Esophagus squamous epithelium (tissue), 5 donors: ENCODE data around the gene ZNF689. TPM values are rescaled to one million over a fixed set of nuclear protein-coding genes. Genes with fewer than 3 reads are reported as not detected.

Source experiments
- DNase-seq: peaks from one replicate; lab custom pipeline; 2025; lab: John Stamatoyannopoulos, UW
- H3K27ac ChIP-seq, 4 donors: fragments of 200-600 bp; sonication (generic); one replicate each; pipeline ENCODE4 v1.5.1; 2016 to 2019; ENCODE audit warnings: mild to moderate bottlenecking in 1 of 4
- H3K27me3 ChIP-seq, 4 donors: fragments of 200-600 bp; sonication (generic); 1 replicate in 3 of 4; 2 replicates in 1 of 4; pipeline versions ENCODE4 v1.5.1 to v1.6.0; 2017 to 2021; ENCODE audit warnings: antibody characterized with exemption in 1 of 4
- H3K36me3 ChIP-seq, 3 donors: fragments of 200-600 bp; sonication (generic); one replicate each; pipeline ENCODE4 v1.5.1; 2016 to 2019
- H3K4me1 ChIP-seq, 3 donors: fragments of 200-600 bp; sonication (generic); one replicate each; pipeline ENCODE4 v1.5.1; 2017 to 2019
- H3K4me3 ChIP-seq, 4 donors: fragments of 200-600 bp; sonication (generic); 1 replicate in 3 of 4; 2 replicates in 1 of 4; pipeline ENCODE4 v1.5.1; 2016 to 2019; ENCODE audit warnings: mild to moderate bottlenecking in 2 of 4, moderate library complexity in 1 of 4
- H3K9me3 ChIP-seq, 3 donors: fragments of 200-600 bp; sonication (generic); one replicate each; pipeline ENCODE4 v1.5.1; 2016 to 2019
- CTCF ChIP-seq, 6 experiments: fragments of 450-650 bp in 4 of 6; fragments of 200-600 bp in 2 of 6; sonication (generic) in 2 of 6; IDR thresholded peaks; one replicate each; pipeline ENCODE4 v1.5.1; 2016 to 2019; ENCODE audit warnings: antibody characterized with exemption in 6 of 6, mild to moderate bottlenecking in 4 of 6, moderate library complexity in 4 of 6
- POLR2A ChIP-seq, 4 donors: fragments of 450-650 bp; IDR thresholded peaks; one replicate each; pipeline ENCODE4 v1.6.1; 2017; ENCODE audit warnings: antibody characterized with exemption in 4 of 4, mild to moderate bottlenecking in 4 of 4, moderate library complexity in 3 of 4
- WGBS, 2 donors: methylation state at CpG; one replicate each; pipeline ENCODE4 v1.1.5; 2018; 5-methylcytosine and 5-hydroxymethylcytosine counted together
- intact Hi-C: fragments of 100-400 bp; cut with DNase I; formaldehyde crosslinking; loops from one replicate; pipeline ENCODE4 v1.15.0; 2022
- total RNA-seq, 4 donors: library from RNA; depleted of rRNA; stranded (reverse); fragments of >200 nt; gene quantifications; one replicate each; pipeline ENCODE4 v1.1.0, GENCODE V29; 2016
- donor health status: DM: yes; HTN: yes; CAD: no.

Gene ZNF689
- total RNA-seq, 4 donors from 2014 or later = 2.0 to 6.7 (median 3.8) TPM

DNA sequence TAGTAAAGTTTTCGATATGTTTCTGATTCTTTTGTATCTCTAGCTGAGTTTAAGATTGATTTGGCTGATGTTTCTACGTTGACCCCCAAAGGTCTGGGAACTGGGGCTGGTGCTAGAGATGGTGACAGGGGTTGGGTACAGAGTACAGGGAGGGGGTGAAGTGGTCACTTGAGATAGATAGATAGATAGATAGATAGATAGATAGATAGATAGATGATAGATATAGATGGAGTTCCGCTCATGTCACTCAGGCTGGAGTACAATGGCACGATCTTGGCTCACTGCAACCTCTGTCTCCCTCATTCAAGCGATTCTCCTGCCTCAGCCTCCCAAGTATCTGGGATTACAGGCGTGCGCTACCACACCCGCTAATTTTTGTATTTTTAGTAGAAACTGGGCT is 46.2 kb upstream of the ZNF689 start:
- H3K9me3 ChIP-seq = no peaks in the 10 kb centered on the region
- WGBS, 2 donors = 88 to 93% methylated on average over 7 to 8 of the region's 8 CpGs
- no peak for DNase-seq
- H3K4me1 ChIP-seq = peaks cover 32 to 52% (median 36%) of the 10 kb centered on the region in 3 donors
- H3K27ac ChIP-seq = peak overlapping the region; percentile 83 to 100 (median 99)
- no peak for TF ChIP-seq POLR2A (IDR thresholded peaks at IDR 0.05)
- TF ChIP-seq CTCF (IDR thresholded peaks at IDR 0.05) = no peak
- no peak overlapping the region for H3K4me3 ChIP-seq
- no peaks in the 10 kb centered on the region for H3K27me3 ChIP-seq
- H3K36me3 ChIP-seq = peaks cover 16 to 57% (median 31%) of the 10 kb centered on the region in 3 donors
- intact Hi-C loops = no loop called here

DNA sequence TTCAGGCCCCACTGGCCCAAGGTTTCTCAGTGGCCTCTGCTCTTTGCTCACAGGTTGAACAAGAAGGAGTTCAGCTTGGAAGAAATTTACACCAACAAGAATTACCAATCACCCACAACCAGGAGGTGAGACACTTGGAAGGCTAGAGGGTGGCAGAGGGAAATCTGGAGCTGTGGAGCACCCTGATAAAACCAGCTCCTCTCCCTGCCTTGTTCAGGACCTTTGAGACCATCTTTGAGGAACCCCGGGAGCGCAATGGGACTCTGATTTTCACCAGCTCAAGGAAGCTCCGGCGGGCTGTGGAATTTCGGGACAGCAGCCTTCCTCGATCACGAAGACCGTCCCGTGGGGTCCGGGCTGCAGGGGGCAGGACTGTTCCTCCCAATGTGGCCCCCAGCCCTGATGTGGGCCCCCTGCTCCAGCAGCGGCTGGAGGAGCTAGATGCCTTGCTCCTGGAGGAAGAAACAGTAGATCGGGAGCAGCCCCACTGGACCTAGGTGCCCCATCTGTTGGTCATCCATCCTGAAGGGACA is 45.7 kb upstream of the ZNF689 start:
- intact Hi-C loops = no loop called here
- no peak overlapping the region for H3K27ac ChIP-seq
- no peak overlapping the region for H3K4me3 ChIP-seq
- no peaks in the 10 kb centered on the region for H3K9me3 ChIP-seq
- H3K36me3 ChIP-seq = peaks cover 16 to 52% (median 31%) of the 10 kb centered on the region in 3 donors
- WGBS, 2 donors = 90% methylated on average over 2 of the region's 12 CpGs
- no peaks in the 10 kb centered on the region for H3K27me3 ChIP-seq
- H3K4me1 ChIP-seq = peaks cover 27 to 49% (median 30%) of the 10 kb centered on the region in 3 donors
- no peak for DNase-seq
- TF ChIP-seq CTCF (IDR thresholded peaks at IDR 0.05) (no peak), POLR2A (IDR thresholded peaks at IDR 0.05) (no peak)

DNA sequence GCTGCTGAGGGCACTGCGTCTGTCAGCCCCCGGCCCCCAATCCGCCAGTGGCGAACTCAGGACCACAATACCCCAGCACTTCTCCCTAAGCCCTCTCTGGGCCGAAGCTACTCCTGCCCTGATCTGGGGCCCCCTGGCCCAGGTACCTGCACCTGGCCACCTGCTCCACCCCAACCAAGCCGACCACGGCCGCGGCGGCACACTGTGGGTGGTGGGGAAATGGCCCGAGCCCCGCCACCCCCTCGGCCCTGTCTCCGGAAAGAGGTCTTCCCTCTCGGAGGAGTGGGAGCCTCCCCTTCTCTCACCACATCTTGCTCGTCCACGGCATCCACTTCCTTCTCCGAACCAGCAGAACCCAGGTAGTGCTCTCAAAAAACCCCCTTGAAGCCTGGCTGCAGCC is 44.7 kb upstream of the ZNF689 start:
- DNase-seq = no peak
- intact Hi-C loops = no loop called here
- no peak for TF ChIP-seq POLR2A (IDR thresholded peaks at IDR 0.05)
- no peak for TF ChIP-seq CTCF (IDR thresholded peaks at IDR 0.05)
- Histone ChIP-seq H3K27me3 (no peaks in the 10 kb centered on the region), H3K4me1 (peaks cover 20 to 42% (median 24%) of the 10 kb centered on the region in 3 donors), H3K27ac (no peak overlapping the region), H3K4me3 (no peak overlapping the region), H3K36me3 (peaks cover 16 to 49% (median 31%) of the 10 kb centered on the region in 3 donors), H3K9me3 (no peaks in the 10 kb centered on the region)
- 100% methylated on average over 2 of the region's 18 CpGs; no CpG with 5 or more reads in 1 of the 2 donors for WGBS, 2 donors

DNA sequence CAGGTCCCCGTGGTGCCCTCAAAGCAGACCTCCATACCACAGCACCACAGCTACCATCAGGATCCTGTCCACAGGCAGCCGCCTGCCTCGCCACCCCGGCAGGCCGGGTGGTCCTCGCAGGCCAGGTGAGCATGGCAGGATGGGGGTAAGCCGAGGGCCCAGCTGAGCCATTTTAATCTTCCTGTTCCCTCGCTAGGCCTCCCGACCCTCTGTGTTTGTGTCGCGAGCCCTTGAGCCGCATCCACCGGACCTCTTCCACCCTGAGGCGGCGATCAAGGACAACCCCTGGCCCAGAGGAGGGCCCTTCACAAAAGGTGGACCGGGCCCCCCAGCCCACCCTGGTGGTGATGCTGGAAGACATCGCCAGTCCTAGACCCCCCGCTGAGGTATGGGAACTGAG is 42.5 kb upstream of the ZNF689 start:
- Histone ChIP-seq H3K4me1 (peaks cover 20 to 47% (median 27%) of the 10 kb centered on the region in 3 donors), H3K9me3 (no peaks in the 10 kb centered on the region), H3K4me3 (no peak overlapping the region), H3K36me3 (peaks cover 16 to 49% (median 31%) of the 10 kb centered on the region in 3 donors), H3K27ac (peak overlapping the region in 2 of 4 donors; percentile 97 to 99), H3K27me3 (no peaks in the 10 kb centered on the region)
- intact Hi-C loops = no loop called here
- no peak for TF ChIP-seq CTCF (IDR thresholded peaks at IDR 0.05)
- no peak for TF ChIP-seq POLR2A (IDR thresholded peaks at IDR 0.05)
- DNase-seq = no peak
- WGBS, 2 donors = 78 to 86% methylated on average over 3 to 6 of the region's 18 CpGs

DNA sequence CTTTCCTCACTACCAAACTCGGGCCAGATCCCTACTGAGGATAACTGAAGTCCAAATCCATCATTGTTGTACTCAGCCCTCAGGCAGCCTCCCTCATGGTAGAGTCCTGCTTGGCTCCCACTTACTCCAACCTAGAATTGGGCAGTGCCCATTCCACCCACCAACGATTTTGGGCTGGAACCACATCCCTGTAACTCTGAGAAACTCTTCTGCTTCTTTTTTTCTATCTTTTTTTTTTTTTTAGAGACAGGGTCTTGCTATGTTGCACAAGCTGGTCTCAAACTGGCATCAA is 41.8 kb upstream of the ZNF689 start:
- intact Hi-C loops = no loop called here
- DNase-seq = no peak
- peaks cover 16 to 48% (median 31%) of the 10 kb centered on the region in 3 donors for H3K36me3 ChIP-seq
- WGBS, 2 donors = 4 to 6% methylated on average over 2 of the region's 2 CpGs
- H3K27ac ChIP-seq = peak overlapping the region; percentile 83 to 99 (median 98)
- H3K4me3 ChIP-seq = peak overlapping the region; percentile 43 to 98 (median 88)
- H3K4me1 ChIP-seq = peaks cover 13 to 40% (median 21%) of the 10 kb centered on the region in 3 donors
- H3K27me3 ChIP-seq = no peaks in the 10 kb centered on the region
- H3K9me3 ChIP-seq = no peaks in the 10 kb centered on the region
- TF ChIP-seq CTCF (IDR thresholded peaks at IDR 0.05) (no peak), POLR2A (IDR thresholded peaks at IDR 0.05) (no peak)
